Keratinocyte (primary cell): ENCODE measurements around the gene FHAD1. TPM values are rescaled to one million over a fixed set of nuclear protein-coding genes. Genes with fewer than 3 reads are reported as not detected.

Experiments
- DNase-seq: peaks from one replicate; pipeline ENCODE4 v3.0.0-alpha.2; 2011; ENCODE audit warnings: low read depth, missing footprints, low spot score
- FAIRE-seq: peaks from 2 replicates; lab custom pipeline; 2011; peaks lifted over from hg19 to GRCh38; lab: Jason Lieb, UNC
- H2AFZ ChIP-seq: 2 replicates; pipeline ENCODE4 v1.6.0; 2012; ENCODE audit warnings: low read length, control low read depth, inconsistent platforms; ENCODE audit not compliant: control insufficient read depth
- H3K27ac ChIP-seq: 2 replicates; pipeline ENCODE4 v1.5.1; 2011; ENCODE audit warnings: low read length; ENCODE audit not compliant: control insufficient read depth, insufficient read depth
- H3K27me3 ChIP-seq: 3 replicates; pipeline ENCODE4 v1.6.0; 2011; ENCODE audit warnings: low read length; ENCODE audit not compliant: control insufficient read depth, insufficient read depth; ENCODE audit errors: extremely low read depth
- H3K36me3 ChIP-seq, 2 experiments: 2 replicates in 1 of 2; 3 replicates in 1 of 2; pipeline ENCODE4 v1.5.1; 2011; ENCODE audit warnings: low read length in 2 of 2, mild to moderate bottlenecking in 1 of 2; ENCODE audit not compliant: control insufficient read depth in 2 of 2, insufficient read depth in 2 of 2; ENCODE audit errors: extremely low read depth in 1 of 2
- H3K4me1 ChIP-seq: 3 replicates; pipeline ENCODE4 v1.5.1; 2011; ENCODE audit warnings: low read length; ENCODE audit not compliant: control insufficient read depth, insufficient read depth; ENCODE audit errors: extremely low read depth
- H3K4me2 ChIP-seq: 3 replicates; pipeline ENCODE4 v1.6.0; 2011; ENCODE audit warnings: low read depth, low read length; ENCODE audit not compliant: control insufficient read depth, insufficient read depth; ENCODE audit errors: extremely low read depth
- H3K4me3 ChIP-seq, 3 experiments: fragments of 200-600 bp in 1 of 3; sonication (generic) in 1 of 3; 2 replicates in 2 of 3; 3 replicates in 1 of 3; pipeline ENCODE4 v1.5.1; 2011 to 2016; ENCODE audit warnings: low read length in 3 of 3, mild to moderate bottlenecking in 3 of 3, control low read depth in 2 of 3, inconsistent platforms in 1 of 3, low read depth in 1 of 3, mixed read lengths in 1 of 3, mixed run types in 1 of 3, moderate library complexity in 1 of 3; ENCODE audit not compliant: control insufficient read depth in 2 of 3, insufficient read depth in 2 of 3; ENCODE audit errors: extremely low read depth in 1 of 3
- H3K79me2 ChIP-seq: 2 replicates; pipeline ENCODE4 v1.6.0; 2012; ENCODE audit warnings: low read length; ENCODE audit not compliant: control insufficient read depth, insufficient read depth
- H3K9ac ChIP-seq: 3 replicates; pipeline ENCODE4 v1.6.0; 2011; ENCODE audit warnings: low read length; ENCODE audit not compliant: control insufficient read depth, insufficient read depth; ENCODE audit errors: extremely low read depth
- H3K9me1 ChIP-seq: 3 replicates; pipeline ENCODE4 v1.6.0; 2011; ENCODE audit warnings: low read length; ENCODE audit not compliant: control insufficient read depth, insufficient read depth; ENCODE audit errors: extremely low read depth
- H3K9me3 ChIP-seq: 2 replicates; pipeline ENCODE4 v1.5.1; 2012; ENCODE audit warnings: low read depth, low read length; ENCODE audit not compliant: control insufficient read depth
- H4K20me1 ChIP-seq: 3 replicates; pipeline ENCODE4 v1.6.0; 2011; ENCODE audit warnings: low read length; ENCODE audit not compliant: control insufficient read depth, insufficient read depth; ENCODE audit errors: extremely low read depth
- CTCF ChIP-seq, 3 experiments: IDR thresholded peaks in 1 of 3; conservative IDR thresholded peaks in 1 of 3; optimal IDR thresholded peaks in 1 of 3; 2 replicates in 2 of 3; 3 replicates in 1 of 3; pipeline versions ENCODE3 to v1.5.1; 2011; ENCODE audit warnings: low read length in 3 of 3, mild to moderate bottlenecking in 3 of 3, moderate library complexity in 2 of 3, control low read depth in 1 of 3, inconsistent platforms in 1 of 3; ENCODE audit not compliant: insufficient read depth in 2 of 3; ENCODE audit errors: extremely low read depth in 1 of 3
- EZH2 ChIP-seq: IDR thresholded peaks from one replicate; pipeline ENCODE4 v1.6.1; 2012; ENCODE audit warnings: inconsistent platforms, mild to moderate bottlenecking, low read length, moderate library complexity
- dilution Hi-C: fragments of 300-500 bp; cut with MboI; formaldehyde crosslinking; loops from one replicate; pipeline ENCODE4 v1.7.0; 2020; ENCODE audit warnings: low sequenced_read_pairs; ENCODE audit not compliant: extremely low pct_ligation_motif_present
- polyA plus RNA-seq, 5 experiments: library from polyadenylated mRNA; depleted of rRNA in 3 of 5; stranded (reverse) in 3 of 5; stranded (forward) in 1 of 5; unstranded in 1 of 5; fragments of >200 nt; gene quantifications; 1 replicate in 1 of 5; 2 replicates in 3 of 5; 3 replicates in 1 of 5; pipeline versions ENCODE4 v1.2.1 to v1.2.3, GENCODE V29; 2011 to 2012; ENCODE audit warnings: missing spikeins in 2 of 5, low read depth in 1 of 5, low replicate concordance in 1 of 5

FHAD1 gene
- polyA plus RNA-seq, 1 donor (not counting 4 experiments of a cell fraction or from before 2014, with no cell fraction given): 0.09 TPM

DNA sequence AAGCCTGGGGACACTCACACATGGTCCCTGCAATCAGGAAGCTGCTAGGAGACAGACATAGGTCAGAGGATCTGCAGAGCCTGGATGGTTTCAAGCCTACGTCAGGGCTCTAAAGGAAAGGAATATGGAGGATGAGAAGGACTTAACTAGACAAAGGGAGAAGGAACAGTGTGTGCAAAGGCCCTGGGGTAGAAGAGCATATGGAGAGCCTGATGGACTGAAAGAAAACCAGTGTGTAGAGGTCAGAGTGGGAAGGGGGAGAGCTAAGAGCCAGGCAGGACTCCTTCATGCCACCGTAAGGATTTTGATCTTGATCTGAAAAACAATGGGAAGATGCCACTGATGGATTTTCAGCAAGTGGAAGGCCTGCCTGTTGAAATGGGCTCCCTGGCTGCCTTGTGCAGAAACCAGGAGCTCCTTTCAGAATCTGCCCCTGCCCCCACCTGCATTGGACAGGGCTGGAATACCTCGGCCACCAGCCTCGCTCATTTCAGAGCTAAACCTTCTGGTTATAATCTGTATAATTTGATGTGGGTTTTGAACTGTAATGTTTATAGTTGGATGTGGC lies 8.6 kb downstream of the FHAD1 start:
- Histone ChIP-seq H3K4me2 (no peak overlapping the region), H3K27ac (no peak overlapping the region), H3K9me1 (no peaks in the 10 kb centered on the region), H3K9me3 (no peaks in the 10 kb centered on the region), H3K27me3 (no peaks in the 10 kb centered on the region), H4K20me1 (no peaks in the 10 kb centered on the region), H3K36me3 (no peaks in the 10 kb centered on the region), H3K4me3 (no peak overlapping the region), H3K4me1 (no peaks in the 10 kb centered on the region), H3K79me2 (no peaks in the 10 kb centered on the region), H3K9ac (no peak overlapping the region), H2AFZ (no peak overlapping the region)
- TF ChIP-seq EZH2 (no peak), CTCF (optimal IDR thresholded peaks at IDR 0.05 in 1 of 3, IDR thresholded peaks at IDR 0.05 in 1 of 3, conservative IDR thresholded peaks at IDR 0.05 in 1 of 3; ENCODE audit: extremely low read depth in 1 of 3, insufficient read depth in 2 of 3, low read length in 3 of 3) (no peak)
- DNase-seq (no peak), FAIRE-seq (no peak)
- dilution Hi-C loops: no loop called here

DNA sequence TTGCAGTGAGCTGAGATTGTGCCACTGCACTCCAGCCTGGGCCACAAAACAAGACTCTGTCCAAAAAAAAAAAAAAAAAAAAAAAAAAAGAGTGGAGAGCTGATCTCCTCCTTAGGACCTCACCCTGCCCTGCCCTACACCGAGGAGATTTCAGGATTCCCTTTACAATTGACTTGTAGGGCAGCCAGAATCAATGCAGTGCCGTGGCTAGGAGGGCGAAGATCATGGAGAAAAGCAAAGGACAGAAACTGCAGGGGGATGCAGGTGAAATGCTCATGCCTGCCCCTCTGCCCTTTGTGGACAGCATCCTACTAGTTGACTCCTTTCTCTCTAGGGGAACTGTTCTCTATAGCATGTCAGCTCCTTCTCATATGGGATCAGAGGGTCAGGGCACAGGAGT lies 9.6 kb downstream of the FHAD1 start:
- Histone ChIP-seq H3K36me3 (no peaks in the 10 kb centered on the region), H3K27me3 (no peaks in the 10 kb centered on the region), H3K9ac (no peak overlapping the region), H3K79me2 (no peaks in the 10 kb centered on the region), H3K9me1 (no peaks in the 10 kb centered on the region), H3K4me3 (no peak overlapping the region), H2AFZ (no peak overlapping the region), H3K4me2 (no peak overlapping the region), H3K4me1 (peaks cover 6% of the 10 kb centered on the region), H4K20me1 (no peaks in the 10 kb centered on the region), H3K9me3 (no peaks in the 10 kb centered on the region), H3K27ac (no peak overlapping the region)
- no peak for DNase-seq
- TF ChIP-seq CTCF (optimal IDR thresholded peaks at IDR 0.05 in 1 of 3, IDR thresholded peaks at IDR 0.05 in 1 of 3, conservative IDR thresholded peaks at IDR 0.05 in 1 of 3; ENCODE audit: extremely low read depth in 1 of 3, insufficient read depth in 2 of 3, low read length in 3 of 3) (no peak), EZH2 (no peak)
- dilution Hi-C loops: no loop called here
- FAIRE-seq: no peak
